K562 (cell line): Measurements from ENCODE around the gene PRR14L. TPM values are rescaled to one million over a fixed set of nuclear protein-coding genes. Genes with fewer than 3 reads are reported as not detected.

ENCODE experiments used
- ARHGAP35 ChIP-seq: fragments of 450-650 bp; IDR thresholded peaks from 2 replicates; pipeline ENCODE4 v1.6.1; 2018; ENCODE audit not compliant: partially characterized antibody
- ARNT ChIP-seq, 2 experiments: fragments of 450-650 bp; IDR thresholded peaks; 2 replicates each; pipeline ENCODE4 v1.6.1; 2016; ENCODE audit warnings: mild to moderate bottlenecking in 1 of 2
- BRF1 ChIP-seq: IDR thresholded peaks from 3 replicates; pipeline ENCODE4 v1.6.1; 2011; ENCODE audit warnings: borderline replicate concordance, mild to moderate bottlenecking; ENCODE audit not compliant: insufficient read length; ENCODE audit errors: extremely low read depth
- CBX1 ChIP-seq: sonication (generic); IDR thresholded peaks from 2 replicates; pipeline ENCODE4 v1.6.1; 2016; ENCODE audit warnings: antibody characterized with exemption, low read depth, mild to moderate bottlenecking
- CREM ChIP-seq: IDR thresholded peaks from 2 replicates; pipeline ENCODE4 v1.6.1; 2014; ENCODE audit warnings: antibody characterized with exemption, low read depth
- GTF2E2 ChIP-seq: fragments of 200-800 bp; sonication (Bioruptor generic); IDR thresholded peaks from 2 replicates; pipeline ENCODE4 v1.6.1; 2016; ENCODE audit warnings: missing genetic modification characterization, missing compliant biosample characterization
- HMBOX1 ChIP-seq: sonication (generic); IDR thresholded peaks from 2 replicates; pipeline ENCODE4 v1.6.1; 2016
- HNRNPH1 ChIP-seq: fragments of 200-400 bp; formaldehyde crosslinking; optimal IDR thresholded peaks from 2 replicates; pipeline ENCODE3; 2017; ENCODE audit warnings: low read depth, mild to moderate bottlenecking, low read length, moderate library complexity
- JUNB ChIP-seq: fragments of 450-650 bp; formaldehyde crosslinking; conservative IDR thresholded peaks from 2 replicates; pipeline ENCODE4 v1.4.0; 2020; ENCODE audit warnings: mild to moderate bottlenecking
- KLF13 ChIP-seq: fragments of 450-650 bp; IDR thresholded peaks from 2 replicates; pipeline ENCODE4 v1.6.1; 2016; ENCODE audit warnings: missing genetic modification characterization, low read depth, mild to moderate bottlenecking, missing compliant biosample characterization, moderate library complexity, borderline replicate concordance
- NBN ChIP-seq: fragments of 450-650 bp; IDR thresholded peaks from 2 replicates; pipeline ENCODE4 v1.6.1; 2016; ENCODE audit warnings: low read depth, mild to moderate bottlenecking
- NRF1 ChIP-seq, 2 experiments: fragments of 450-650 bp; IDR thresholded peaks in 1 of 2; conservative IDR thresholded peaks in 1 of 2; 2 replicates each; pipeline ENCODE4 v1.6.1; 2014; ENCODE audit warnings: mild to moderate bottlenecking in 2 of 2
- POLR3A ChIP-seq: IDR thresholded peaks from 2 replicates; pipeline ENCODE4 v1.6.1; 2011; ENCODE audit warnings: borderline replicate concordance, mild to moderate bottlenecking, moderate library complexity; ENCODE audit not compliant: insufficient read length, insufficient read depth; ENCODE audit errors: extremely low read depth
- TCFL5 ChIP-seq: fragments of 250-450 bp; sonication (Bioruptor Pico); conservative IDR thresholded peaks from 2 replicates; pipeline ENCODE4 v1.6.1; 2021; ENCODE audit warnings: mild to moderate bottlenecking, moderate library complexity, matching md5 sums
- ZBTB33 ChIP-seq: sonication (generic); formaldehyde crosslinking; IDR thresholded peaks from 2 replicates; pipeline ENCODE4 v1.8.1; 2023; ENCODE audit warnings: mild to moderate bottlenecking, missing genetic modification reagents
- ZEB2 ChIP-seq: fragments of 450-650 bp; IDR thresholded peaks from 2 replicates; pipeline ENCODE4 v1.6.1; 2016
- ZNF586 ChIP-seq: fragments of 450-650 bp; formaldehyde crosslinking; conservative IDR thresholded peaks from 2 replicates; pipeline ENCODE4 v1.4.0; 2020; ENCODE audit warnings: mild to moderate bottlenecking, moderate library complexity
- polyA plus RNA-seq, 8 experiments: library from polyadenylated mRNA; depleted of rRNA in 4 of 8; stranded (reverse) in 5 of 8; unstranded in 3 of 8; fragments of >200 nt; fragmentation: Nextera tagmentation in 2 of 8; fragmentation: Illumina TruSeq in 1 of 8; extraction: Ambion mirVana in 2 of 8; extraction: Trizol in 1 of 8; gene quantifications; 2 replicates each; pipeline versions ENCODE4 v1.2.1 to v1.2.3, GENCODE V29; 2011 to 2014; ENCODE audit warnings: inconsistent platforms in 1 of 8, missing spikeins in 1 of 8
- total RNA-seq, 7 experiments: library from RNA; depleted of rRNA in 6 of 7; stranded (reverse); fragments of >200 nt in 6 of 7; fragmentation: Illumina TruSeq in 2 of 7; extraction: Trizol in 2 of 7; gene quantifications; 2 replicates each; pipeline versions ENCODE4 v1.2.1 to v1.2.3, GENCODE V29; 2011 to 2021; ENCODE audit warnings: low replicate concordance in 1 of 7
- TF ChIP-seq, protein P1 (sequence below): conservative IDR thresholded peaks from 2 replicates; pipeline ENCODE4 v1.6.1; 2011; ENCODE audit warnings: low read depth, mild to moderate bottlenecking, low read length; ENCODE audit not compliant: control insufficient read depth
- TF ChIP-seq, protein P2 (sequence below): fragments of 450-650 bp; IDR thresholded peaks from one replicate; pipeline ENCODE4 v1.6.1; 2018; ENCODE audit warnings: mild to moderate bottlenecking, moderate library complexity; ENCODE audit not compliant: partially characterized antibody
- TF ChIP-seq, protein P3 (sequence below): fragments of 250-450 bp; sonication (Bioruptor Pico); IDR thresholded peaks from 2 replicates; pipeline ENCODE4 v1.8.0; 2021; ENCODE audit warnings: moderate library complexity, mild to moderate bottlenecking, inconsistent platforms

The PRR14L gene
- total and polyA plus RNA-seq, 9 of the 15 experiments (the other 6 are each of a cell fraction or from before 2014, with no cell fraction given) = 2.8 to 36.3 (median 12.3) TPM

DNA sequence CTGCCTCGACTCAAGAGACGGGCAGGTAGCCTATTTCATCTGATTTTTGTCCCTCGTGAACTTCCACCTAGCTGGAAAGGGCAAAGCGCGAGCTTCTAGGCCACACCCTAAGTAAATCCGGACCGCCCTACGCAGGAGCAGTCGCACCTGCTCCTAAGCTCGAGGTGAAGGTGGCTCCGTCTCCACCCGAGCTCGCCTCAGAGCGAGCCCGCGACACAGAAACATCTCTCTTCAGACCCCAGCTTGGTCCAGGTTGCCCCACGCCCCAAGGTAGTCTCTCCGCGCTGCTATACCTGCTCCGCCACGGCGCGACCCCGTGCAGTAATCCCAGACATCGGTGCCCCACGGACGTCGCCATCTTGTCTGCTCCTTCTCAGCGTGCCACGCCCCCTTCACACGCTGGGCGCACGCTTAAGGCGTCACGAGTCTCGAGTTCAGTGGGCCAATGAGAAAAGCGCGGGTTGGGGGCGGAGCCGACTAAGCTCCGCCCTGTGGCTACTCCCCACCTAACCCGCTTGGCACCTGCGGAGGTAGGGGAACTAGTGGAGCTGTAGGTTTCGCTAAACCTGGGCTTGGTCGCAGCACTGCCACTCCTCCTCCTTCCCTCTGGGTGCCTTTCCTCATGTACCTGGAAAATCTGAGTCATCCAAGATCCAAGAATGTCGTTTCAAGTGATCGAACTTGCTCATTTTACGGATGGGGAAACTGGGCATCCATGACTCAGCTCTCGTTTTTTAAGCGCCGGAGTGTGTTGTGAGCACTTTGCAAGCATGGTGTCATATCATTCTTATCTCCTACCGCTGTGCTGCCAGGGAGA is 87.9 kb downstream of the PRR14L start, which contains the start of gene PISD (continued):
- TF ChIP-seq HMBOX1 (peak; percentile 20; the same call in 1 of the 2 replicates), CREM (peak; percentile 98), ZEB2 (0 out of 2 replicates have a peak, but pooled peaks have one; percentile 29), ARNT (IDR thresholded peaks at IDR 0.05) (no peak), ARHGAP35 (no peak), ZBTB33 (CRISPR knock-in tag) (no peak), JUNB (CRISPR knock-in tag) (no peak), POLR3A (no peak), TCFL5 (CRISPR knock-in tag) (no peak), NRF1 (conservative IDR thresholded peaks at IDR 0.05 in 1 of 2, IDR thresholded peaks at IDR 0.05 in 1 of 2) (peak; percentile 73 to 78), CBX1 (no peak), NBN (peak; percentile 52; the same call in 1 of the 2 replicates), KLF13 (tag) (peak; percentile 100), HNRNPH1 (no peak), BRF1 (no peak), ZNF586 (no peak), GTF2E2 (tag) (0 out of 2 replicates have a peak, but pooled peaks have one; percentile 43)
- TF ChIP-seq, protein P1, sequence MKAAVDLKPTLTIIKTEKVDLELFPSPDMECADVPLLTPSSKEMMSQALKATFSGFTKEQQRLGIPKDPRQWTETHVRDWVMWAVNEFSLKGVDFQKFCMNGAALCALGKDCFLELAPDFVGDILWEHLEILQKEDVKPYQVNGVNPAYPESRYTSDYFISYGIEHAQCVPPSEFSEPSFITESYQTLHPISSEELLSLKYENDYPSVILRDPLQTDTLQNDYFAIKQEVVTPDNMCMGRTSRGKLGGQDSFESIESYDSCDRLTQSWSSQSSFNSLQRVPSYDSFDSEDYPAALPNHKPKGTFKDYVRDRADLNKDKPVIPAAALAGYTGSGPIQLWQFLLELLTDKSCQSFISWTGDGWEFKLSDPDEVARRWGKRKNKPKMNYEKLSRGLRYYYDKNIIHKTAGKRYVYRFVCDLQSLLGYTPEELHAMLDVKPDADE = peak; percentile 70
- TF ChIP-seq, protein P2, sequence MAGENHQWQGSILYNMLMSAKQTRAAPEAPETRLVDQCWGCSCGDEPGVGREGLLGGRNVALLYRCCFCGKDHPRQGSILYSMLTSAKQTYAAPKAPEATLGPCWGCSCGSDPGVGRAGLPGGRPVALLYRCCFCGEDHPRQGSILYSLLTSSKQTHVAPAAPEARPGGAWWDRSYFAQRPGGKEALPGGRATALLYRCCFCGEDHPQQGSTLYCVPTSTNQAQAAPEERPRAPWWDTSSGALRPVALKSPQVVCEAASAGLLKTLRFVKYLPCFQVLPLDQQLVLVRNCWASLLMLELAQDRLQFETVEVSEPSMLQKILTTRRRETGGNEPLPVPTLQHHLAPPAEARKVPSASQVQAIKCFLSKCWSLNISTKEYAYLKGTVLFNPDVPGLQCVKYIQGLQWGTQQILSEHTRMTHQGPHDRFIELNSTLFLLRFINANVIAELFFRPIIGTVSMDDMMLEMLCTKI = no peak
- TF ChIP-seq, protein P3, sequence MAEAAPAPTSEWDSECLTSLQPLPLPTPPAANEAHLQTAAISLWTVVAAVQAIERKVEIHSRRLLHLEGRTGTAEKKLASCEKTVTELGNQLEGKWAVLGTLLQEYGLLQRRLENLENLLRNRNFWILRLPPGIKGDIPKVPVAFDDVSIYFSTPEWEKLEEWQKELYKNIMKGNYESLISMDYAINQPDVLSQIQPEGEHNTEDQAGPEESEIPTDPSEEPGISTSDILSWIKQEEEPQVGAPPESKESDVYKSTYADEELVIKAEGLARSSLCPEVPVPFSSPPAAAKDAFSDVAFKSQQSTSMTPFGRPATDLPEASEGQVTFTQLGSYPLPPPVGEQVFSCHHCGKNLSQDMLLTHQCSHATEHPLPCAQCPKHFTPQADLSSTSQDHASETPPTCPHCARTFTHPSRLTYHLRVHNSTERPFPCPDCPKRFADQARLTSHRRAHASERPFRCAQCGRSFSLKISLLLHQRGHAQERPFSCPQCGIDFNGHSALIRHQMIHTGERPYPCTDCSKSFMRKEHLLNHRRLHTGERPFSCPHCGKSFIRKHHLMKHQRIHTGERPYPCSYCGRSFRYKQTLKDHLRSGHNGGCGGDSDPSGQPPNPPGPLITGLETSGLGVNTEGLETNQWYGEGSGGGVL (CRISPR knock-in tag) = no peak
